ENCODE results near the gene MBNL3.
"Not testable (repeated sequence)": the region's sequence is repeated elsewhere in the genome, so short reads cannot be mapped to it uniquely, and the experiment has no call there.

MBNL3 gene

GRCh38 chrX:132369617-132370326 is 119.1 kb downstream of the MBNL3 start:
- no peak for DNase-seq (ENCODE audit: low read depth)

- no peak for DNase-seq (ENCODE audit: low read depth)
Measured at GRCh38 chrX:132367984-132368383, 120.9 kb downstream of the MBNL3 start.

GRCh38 chrX:132367314-132367713 is 121.5 kb downstream of the MBNL3 start:
- DNase-seq (ENCODE audit: low read depth), result no peak

GRCh38 chrX:132365490-132365889 is 123.3 kb downstream of the MBNL3 start:
- DNase-seq (ENCODE audit: low read depth), result no peak

GRCh38 chrX:132364313-132364712 is 124.5 kb downstream of the MBNL3 start:
- no peak for DNase-seq (ENCODE audit: low read depth)

- DNase-seq (ENCODE audit: low read depth), result no peak
Measured at GRCh38 chrX:132353430-132353829, 135.4 kb downstream of the MBNL3 start.

- no peak for DNase-seq (ENCODE audit: low read depth)
Measured at GRCh38 chrX:132336172-132336571, 152.7 kb downstream of the MBNL3 start.

GRCh38 chrX:132333351-132333750 is 155.5 kb downstream of the MBNL3 start:
- DNase-seq (ENCODE audit: low read depth), result no peak

- DNase-seq (ENCODE audit: low read depth), result no peak
Measured at GRCh38 chrX:132331532-132331931, 157.3 kb downstream of the MBNL3 start.

GRCh38 chrX:132331000-132331399 is 157.8 kb downstream of the MBNL3 start:
- no peak for DNase-seq (ENCODE audit: low read depth)

GRCh38 chrX:132330156-132330729 is 158.6 kb downstream of the MBNL3 start:
- DNase-seq (ENCODE audit: low read depth), result no peak

GRCh38 chrX:132326960-132327359 is 161.9 kb downstream of the MBNL3 start:
- not testable (repeated sequence) for DNase-seq (ENCODE audit: low read depth)
